GM23248 (cell line): ENCODE measurements around the gene SRRT.

Source experiments
- EZH2 ChIP-seq: fragments of 200-600 bp; sonication (generic); IDR thresholded peaks from 2 replicates; pipeline ENCODE4 v1.6.1; 2018; ENCODE audit warnings: antibody characterized with exemption, mild to moderate bottlenecking; ENCODE audit not compliant: insufficient read depth, poor library complexity, severe bottlenecking
- EZH2phosphoT487 ChIP-seq: fragments of 200-600 bp; sonication (generic); IDR thresholded peaks from 2 replicates; pipeline ENCODE4 v1.6.1; 2018; ENCODE audit warnings: antibody characterized with exemption, moderate library complexity, mild to moderate bottlenecking, low read depth; ENCODE audit not compliant: insufficient read depth

DNA sequence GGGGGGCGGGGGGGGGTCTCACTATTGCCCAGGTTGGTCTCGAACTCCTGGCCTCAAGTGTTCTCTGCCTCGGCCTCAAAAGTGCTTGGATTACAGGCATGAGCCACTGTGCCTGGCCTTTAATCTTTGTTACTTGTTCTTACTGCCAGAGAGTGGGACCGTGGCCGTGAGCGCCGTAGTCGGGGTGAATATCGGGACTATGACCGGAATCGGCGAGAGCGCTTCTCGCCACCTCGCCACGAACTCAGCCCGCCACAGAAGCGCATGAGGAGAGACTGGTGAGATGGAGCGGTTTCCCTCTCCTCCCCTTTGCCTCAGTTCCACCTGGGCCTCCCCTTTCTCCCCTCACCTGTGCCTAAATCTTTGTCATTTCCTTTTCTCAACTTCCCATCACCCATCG is 6.2 kb downstream of the SRRT start:
- no peak for TF ChIP-seq EZH2
- no peak for TF ChIP-seq EZH2phosphoT487
